DMS 273 (cell line): ENCODE results near the gene SOX10.
"Not testable (repeated sequence)": the region's sequence is repeated elsewhere in the genome, so short reads cannot be mapped to it uniquely, and the experiment has no call there.

Experiments used
- DNase-seq: peaks from one replicate; lab custom pipeline; 2025; ENCODE audit not compliant: unreplicated experiment; lab: John Stamatoyannopoulos, UW

Gene SOX10

DNA sequence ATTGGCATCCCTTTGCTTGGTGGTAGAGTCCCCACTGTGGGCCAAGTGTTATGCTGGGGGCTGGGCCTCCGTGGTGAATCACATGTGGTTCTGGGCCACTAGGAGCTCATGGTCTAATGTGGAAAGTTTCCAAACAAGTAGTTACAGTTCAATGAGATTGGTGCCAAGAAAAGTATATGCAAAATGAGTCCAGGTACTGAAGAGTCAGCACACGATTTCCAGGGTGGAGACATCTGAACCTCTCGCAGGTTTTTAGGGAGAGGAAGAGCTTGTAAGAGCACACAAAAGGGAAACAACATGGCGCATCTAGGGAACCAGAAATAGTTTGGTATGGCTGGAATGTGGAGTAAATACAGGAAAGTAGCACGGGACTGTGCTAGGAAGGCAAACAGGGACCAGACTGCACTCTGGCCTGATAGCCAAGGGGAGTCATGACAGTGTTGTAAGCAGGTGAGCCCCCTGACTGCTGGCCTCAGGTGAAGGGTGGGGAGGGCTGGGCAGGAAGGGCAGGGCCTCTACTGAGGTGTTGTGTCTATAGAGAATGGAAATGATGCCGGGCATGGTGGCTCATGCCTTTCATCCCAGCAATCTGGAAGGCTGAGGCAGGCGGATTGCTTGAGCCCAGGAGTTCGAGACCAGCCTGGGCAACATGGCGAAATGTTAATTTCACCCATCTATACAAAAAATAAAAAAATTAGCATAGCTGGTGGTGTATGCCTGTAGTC lies 18.3 kb downstream of the SOX10 start:
- DNase-seq: no peak

DNA sequence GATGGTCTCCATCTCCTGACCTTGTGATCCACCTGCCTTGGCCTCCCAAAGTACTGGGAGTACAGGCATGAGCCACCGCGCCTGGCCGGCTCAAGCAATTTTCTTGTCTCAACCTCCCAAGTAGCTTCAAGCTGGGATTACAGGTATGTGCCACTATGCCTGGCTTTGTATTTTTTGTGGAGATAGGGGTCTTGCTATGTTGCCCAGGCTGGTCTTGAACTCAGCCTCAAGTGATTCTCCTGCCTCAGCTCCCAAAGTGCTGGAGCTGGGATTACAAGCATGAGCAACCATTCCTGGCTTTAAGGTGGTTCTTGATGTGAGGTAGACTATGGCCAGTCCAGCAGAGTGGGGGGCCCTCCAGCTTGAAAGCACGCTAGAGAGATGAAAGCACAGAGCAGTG lies 23.3 kb downstream of the SOX10 start:
- DNase-seq: no peak

DNA sequence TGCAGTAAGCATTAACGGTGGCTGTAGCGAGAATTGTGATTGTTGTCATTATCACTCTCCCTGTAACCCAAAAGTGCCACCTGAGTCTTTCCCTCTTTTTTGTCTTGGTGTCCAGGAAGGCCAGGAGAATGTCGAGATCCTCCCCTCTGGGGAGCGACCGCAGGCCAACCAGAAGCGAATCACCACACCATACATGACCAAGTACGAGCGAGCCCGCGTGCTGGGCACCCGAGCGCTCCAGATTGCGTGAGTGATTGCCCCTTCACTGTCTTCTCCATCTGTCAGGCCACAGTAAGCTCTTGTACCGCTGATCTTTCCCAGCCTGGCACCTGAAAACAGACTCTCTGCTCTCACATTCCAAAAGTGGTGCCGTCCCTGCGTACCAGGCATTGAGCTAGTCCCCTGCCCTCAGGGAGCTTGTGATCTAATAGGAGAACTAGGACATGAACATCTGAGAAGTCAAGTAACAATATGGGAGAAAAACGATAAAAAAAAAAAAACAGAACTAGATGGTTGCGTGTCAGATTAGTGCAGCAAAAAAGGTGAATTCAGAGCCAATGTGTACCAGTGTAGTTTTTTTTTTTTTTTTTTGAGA lies 25.0 kb downstream of the SOX10 start:
- DNase-seq: no peak

DNA sequence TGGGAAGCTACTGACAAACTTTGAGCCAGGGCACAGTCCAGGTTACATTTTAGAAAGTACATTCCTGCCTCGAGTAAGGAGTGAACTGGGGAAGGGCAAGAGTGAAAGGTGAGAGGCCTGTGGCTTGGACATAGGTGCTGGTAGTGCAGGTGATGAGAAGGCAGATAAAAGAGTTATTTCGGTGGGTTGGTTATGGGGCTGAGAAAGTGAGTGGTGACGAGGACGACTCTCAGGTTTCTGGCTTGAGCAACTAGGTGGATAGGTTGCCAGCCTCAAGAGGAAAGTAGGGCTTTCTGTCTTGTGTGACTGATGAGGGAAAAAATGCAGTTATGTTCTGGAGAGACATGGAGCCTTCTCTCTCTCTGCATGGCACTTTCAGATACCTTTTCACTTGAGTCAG lies 27.1 kb downstream of the SOX10 start:
- no peak for DNase-seq

DNA sequence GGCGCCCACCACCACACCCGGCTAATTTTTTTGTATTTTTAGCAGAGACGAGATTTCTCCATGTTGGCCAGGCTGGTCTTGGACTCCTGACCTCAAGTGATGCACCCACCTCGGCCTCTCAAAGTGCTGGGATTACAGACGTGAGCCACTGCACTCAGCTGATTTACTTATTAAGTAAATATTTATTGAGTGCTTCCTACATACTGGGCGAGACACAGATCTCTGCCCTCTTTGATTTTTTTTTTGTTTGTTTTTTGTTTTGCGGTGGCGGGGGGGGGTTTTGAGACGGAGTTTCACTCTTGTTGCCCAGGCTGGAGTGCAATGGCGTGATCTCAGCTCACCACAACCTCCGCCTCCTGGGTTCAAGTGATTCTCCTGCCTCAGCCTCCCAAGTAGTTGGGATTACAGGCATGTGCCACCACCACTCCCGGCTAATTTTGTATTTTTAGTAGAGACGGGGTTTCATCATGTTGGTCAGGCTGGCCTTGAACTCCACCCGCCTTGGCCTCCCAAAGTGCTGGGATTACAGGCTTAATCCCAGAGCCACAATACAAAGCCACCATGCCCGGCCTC lies 28.4 kb downstream of the SOX10 start:
- DNase-seq: not testable (repeated sequence)

DNA sequence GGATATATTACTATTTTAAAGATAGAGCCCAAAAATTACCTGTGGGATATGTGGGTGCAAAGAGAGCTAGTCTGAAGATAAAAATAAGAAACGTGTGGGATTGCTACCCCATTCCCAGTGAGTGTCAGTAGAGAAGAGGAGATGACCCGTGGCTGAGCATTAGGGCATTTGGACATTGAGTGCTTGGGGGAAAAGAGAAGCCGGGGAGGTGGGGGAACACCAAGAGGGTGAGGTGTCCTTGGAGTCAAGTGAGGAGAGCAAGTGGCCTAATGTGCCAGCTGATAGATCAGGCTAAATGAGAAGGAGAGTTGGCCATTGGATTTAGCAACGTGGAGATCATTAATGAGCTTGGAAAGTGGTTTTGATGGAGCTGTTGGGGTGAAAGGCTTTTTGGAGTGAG lies 29.7 kb downstream of the SOX10 start:
- no peak for DNase-seq

DNA sequence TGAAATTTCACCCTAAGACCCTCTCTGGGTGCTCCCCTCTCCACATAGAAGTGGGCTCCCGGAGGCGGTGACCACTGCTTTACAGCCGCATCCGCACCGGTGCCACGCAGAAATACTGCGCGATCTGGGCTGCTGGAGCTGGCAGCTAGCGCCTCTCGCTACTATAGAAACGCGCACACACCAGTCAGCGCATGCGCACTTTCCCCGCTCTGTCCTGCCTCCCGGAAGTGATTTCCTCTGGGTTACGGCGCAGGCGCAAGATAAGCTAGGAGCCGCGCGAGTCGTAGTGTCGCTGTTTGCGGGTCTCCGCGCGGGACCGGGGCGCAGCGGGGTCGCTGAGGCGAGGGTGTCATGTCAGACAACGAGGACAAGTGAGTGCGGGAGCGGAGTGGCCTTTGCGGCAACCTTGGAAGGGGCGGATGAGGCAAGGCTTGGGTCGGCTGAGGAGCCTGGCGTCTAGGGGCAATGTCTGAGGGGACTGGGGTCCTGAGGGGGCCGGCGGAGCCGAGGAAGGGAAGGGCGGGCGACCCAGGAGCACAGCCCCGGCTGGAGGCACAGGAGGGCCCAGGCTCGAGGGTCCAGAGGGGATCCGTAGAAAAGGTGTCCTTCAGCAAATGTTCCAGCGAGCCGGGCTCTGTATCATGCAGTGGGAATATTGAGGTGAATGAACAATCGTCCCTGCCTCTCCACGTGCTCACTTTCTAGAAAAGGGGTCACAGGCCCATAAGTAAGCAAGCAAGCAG lies 30.7 kb downstream of the SOX10 start, which contains the start of the genes C22orf23 and POLR2F:
C22orf23 (minus strand) TSS at position 165 of the 743 bp plus-strand sequence. CDS start 452 bp downstream, outside the sequence.
POLR2F (plus strand) TSS at position 263 of the 743 bp plus-strand sequence; CDS start at position 352, 89 bp downstream.
- DNase-seq: peak; percentile 96

DNA sequence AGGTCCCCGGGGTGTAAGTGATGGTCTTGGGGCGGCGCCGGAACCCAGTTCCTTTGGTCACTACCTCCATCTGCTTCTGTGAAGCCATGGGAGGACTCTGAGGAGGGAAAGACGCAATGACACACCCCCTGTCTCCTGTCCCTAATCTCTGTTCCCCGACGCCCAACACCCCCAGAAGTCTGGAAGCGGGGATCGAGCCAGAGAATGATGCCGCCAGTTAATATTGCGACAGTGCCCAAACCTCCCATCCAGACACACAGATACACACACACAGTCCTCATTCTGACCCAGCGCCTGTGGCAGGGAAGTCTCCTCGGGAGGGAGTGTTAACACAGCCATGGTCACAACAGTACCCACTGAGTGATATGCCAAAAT lies 31.3 kb downstream of the SOX10 start:
- no peak for DNase-seq

DNA sequence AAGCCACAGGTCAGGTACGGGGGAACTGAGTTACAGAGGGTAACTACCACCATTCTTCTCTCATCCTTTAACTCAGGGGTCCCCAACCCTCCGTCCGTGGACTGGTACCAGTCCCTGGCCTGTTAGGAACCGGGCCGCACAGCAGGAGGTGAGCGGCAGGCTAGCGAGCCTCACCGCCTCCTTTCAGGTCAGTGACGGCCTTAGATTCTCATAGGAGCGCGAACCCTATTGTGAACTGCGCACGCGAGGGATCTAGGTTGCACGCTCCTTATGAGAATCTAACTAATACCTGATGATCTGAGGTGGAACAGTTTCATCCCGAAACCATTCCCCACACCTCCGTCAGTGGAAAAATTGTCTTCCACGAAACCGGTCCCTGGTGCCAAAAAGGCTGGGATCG lies 31.7 kb downstream of the SOX10 start:
- not testable (repeated sequence) for DNase-seq

DNA sequence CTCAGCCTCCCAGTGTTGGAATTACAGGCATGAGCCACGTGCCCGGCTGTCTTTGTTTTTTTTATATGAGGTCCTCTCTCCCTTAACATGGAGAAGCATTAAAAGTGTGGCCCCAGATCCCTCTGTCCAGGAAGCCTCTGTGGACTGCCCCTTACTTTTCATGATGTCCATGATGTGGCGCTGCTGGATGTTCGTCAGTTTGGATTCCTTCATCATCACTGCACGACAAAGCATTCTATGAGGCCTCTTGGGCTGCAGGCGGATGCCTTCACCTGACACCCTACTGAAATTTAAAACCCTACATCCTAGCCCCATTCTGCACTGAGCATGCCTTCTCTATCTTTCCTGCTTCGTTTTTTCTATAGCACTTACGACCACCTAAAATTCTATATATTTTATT lies 33.0 kb downstream of the SOX10 start:
- DNase-seq: peak; percentile 30

DNA sequence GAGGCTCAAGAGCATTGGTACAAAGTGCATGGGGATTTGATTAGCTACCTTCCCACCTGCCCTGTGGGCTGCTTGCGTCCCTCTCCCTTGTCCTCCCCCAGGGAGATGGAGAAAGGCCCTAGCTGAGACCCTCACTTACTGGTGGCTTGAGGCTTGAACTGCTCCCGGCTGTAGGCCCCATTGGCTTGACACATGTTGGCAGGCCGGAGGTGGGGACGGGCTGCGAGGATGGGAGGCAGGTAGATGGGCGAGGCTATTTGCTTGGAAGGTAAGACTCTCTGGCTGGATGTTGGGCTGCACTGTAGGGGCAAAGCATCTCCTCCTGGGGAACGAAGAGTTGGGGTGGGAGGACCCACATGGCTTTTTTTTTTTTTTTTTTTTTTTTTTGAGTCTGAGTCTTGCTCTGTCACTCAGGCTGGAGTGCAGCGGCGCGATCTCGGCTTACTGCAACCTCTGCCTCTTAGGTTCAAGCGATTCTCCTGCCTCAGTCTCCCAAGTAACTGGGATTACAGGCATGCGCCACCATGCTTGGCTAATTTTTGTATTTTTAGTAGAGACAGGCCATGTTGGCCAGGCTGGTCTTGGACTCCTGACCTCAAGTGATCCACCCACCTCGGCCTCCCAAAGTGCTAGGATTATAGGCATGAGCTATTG lies 37.1 kb downstream of the SOX10 start:
- DNase-seq: not testable (repeated sequence)

DNA sequence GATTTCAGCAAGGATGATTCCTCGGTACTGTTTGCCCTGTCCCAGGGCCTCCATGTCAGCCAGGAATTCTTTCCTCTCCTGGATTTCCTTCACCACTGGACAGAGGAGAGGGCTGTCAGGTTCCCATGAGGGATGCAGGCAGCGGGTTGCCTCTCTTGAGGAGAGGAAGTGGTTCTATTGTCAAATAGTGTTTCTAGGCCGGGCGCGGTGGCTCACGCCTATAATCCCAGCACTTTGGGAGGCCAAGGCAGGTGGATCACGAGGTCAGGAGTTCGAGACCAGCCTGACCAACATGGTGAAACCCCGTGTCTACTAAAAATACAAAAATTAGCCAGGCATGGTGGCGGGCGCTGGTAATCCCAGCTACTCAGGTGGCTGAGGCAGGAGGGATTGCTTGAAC lies 39.9 kb downstream of the SOX10 start:
- DNase-seq: not testable (repeated sequence)

DNA sequence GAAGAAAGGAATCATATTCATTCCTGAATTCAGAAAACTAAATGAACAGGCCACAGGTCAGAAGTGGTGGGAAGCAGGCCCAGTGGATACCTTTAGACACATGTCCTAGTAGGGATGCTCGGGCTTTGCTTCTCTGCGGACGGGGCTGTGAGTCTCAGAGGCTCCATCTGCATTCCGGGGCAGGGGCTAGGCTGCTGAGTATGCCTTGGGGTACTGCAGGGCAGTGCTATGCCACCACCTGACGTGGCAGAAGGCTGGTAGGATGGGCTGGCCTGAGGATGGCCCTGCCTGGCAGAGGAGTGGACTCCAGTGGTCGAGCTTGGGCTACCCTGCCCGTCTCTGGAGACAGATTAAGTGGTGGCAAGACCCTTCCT lies 40.5 kb downstream of the SOX10 start:
- no peak for DNase-seq

DNA sequence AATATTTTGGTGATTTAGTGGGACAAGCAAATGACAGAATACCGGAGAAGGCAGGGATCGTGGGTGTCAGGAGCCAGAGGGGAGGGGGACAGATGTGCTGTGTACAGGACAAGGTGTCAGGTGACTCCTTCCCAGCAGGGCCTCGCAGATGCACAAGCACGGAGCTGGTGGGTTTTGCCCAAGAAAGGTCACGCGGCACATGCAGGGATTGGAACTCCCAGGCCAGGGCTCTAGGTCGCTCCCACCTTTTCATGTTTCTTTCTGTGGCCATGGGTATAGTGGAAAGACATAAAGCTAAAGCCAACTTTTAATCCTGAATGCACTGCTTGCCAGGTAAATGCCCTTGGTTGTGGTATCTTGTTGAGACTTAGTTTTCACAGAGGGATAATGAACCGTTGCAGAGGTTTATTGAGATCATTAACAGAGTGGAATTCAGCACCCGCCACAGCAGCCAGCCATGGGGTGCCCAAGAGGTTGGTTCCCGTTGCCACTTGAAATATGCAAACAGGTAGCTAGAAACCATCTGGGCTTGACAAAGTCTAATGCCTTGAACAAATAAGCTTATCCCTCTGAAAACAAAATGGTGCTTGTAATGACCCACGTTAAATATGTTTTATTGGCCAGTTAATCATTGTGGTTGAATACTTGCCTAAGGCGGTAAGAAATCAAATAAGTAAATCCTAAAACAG lies 41.1 kb downstream of the SOX10 start:
- no peak for DNase-seq

DNA sequence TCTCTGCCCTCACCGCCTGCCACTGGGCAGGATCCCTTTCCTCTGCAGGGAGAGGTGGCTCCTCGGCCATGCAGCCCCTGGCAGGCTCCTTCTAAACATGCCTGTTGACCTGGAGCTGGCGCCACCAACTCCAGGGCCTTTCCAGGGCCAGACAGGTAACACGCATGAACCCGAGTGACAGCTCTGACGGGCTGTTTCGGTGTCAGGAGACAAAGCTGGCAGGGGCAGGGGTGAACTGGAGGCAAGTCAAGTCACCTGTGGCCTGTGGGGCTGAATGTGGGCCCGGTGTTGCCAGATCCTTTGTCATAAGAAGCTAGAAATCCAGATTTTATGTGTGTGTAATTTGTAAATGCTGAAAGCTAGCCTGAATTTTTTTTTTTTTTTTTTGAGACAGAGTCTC lies 42.2 kb downstream of the SOX10 start:
- DNase-seq: no peak

DNA sequence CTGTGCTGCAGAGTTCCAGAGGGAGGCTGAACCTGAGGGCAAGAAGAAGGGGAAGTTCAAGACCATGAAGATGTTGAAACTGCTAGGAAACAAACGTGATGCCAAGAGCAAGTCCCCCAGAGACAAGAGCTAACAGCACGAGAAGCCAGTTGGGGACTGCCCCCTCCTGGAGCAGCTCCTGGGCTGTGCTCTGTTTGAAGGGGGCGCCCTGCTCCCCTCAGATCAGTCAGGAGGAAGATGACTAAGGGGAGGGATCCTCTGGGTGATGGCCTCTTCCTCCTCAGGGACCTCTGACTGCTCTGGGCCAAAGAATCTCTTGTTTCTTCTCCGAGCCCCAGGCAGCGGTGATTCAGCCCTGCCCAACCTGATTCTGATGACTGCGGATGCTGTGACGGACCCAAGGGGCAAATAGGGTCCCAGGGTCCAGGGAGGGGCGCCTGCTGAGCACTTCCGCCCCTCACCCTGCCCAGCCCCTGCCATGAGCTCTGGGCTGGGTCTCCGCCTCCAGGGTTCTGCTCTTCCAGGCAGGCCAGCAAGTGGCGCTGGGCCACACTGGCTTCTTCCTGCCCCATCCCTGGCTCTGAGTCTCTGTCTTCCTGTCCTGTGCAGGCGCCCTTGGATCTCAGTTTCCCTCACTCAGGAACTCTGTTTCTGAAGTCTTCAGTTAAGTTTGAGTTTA lies 43.5 kb downstream of the SOX10 start:
- no peak for DNase-seq

DNA sequence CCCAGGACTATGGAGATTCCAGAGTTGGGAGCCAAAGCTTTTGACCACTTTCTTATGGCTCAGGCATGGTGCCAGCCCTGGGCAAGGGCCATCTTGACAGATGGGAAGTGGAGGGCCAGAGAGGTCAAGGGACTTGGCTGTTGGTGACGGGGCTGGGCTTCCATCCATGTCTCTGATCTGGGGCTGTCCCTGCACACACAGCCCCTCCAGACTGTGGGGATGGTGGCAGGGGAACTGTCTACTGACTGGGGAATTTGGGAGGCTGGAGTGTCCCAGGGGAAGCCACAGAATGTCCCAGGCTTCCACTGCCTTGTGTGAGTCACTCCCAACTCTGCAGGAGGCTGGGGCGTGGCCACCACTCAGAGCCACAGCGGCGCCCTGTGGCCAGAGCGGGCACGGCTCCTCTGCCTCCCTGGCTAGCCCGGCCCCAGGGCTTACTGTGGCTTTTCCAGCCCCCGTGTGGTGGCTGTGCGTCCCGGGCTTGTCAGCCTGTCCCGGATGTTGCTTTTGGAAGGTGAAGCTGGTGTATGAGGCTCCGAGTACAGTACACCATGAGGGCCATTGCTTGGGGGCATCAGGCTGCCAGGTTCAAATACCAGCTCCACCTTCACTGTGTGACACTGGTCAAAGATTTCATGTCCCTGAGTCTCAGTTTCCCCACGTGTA lies 50.5 kb downstream of the SOX10 start:
- peak; percentile 95 for DNase-seq

DNA sequence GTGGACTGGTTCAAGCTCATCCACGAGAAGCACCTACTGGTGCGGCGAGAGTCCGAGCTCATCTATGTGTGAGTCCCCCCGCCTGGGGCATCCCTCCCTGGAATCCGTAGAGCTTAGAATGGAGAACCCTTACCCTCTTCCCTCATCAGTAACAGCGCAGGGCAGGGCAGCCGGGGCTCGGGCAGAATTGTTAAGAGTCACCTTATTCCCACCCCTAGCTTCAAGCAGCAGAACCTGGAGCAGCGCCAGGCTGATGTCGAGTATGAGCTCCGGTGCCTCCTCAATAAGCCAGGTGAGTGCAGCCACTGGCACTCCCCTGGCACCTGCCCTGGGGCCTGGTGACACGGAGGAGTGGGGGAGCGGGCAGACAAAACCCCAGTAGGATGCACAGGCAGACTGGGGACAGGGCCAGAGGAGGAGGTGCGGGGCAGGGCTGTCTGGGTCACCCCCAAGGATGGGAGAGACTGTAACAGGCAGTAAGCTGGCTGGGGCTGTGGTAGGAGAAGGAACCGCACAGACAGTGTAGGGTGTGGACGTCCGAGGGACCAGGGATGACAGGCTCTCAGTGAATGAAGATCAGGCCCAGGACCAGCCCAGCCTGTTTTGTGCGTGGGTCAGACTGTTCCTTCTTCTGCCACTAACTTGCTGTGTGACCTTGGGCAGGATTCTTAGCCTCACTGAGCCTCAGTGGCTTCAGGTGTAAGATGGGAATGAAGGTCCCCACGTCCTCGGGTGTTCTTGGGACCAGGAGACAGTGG lies 51.4 kb downstream of the SOX10 start:
- no peak for DNase-seq

DNA sequence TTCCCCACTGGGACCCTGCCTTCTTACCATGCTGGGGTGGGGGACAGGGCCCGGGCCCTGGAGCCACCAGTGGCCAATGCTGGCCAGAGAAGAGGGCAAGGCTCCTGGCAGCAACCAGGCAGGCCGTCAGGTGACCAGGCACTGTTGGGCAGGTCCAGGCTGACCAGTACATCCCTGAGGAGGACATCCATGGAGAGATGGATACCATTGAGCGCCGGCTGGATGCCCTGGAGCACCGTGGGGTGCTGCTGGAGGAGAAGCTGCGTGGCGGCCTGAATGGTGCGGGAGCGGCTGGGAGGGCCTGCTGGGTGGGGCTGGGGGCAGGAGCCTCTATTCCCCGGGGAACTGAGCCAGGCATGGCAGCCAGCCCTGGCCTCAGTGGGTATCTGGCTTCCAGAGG lies 52.0 kb downstream of the SOX10 start:
- no peak for DNase-seq
